Renal cortical epithelial cell (primary cell): Measurements from ENCODE around the gene MST1. TPM values are rescaled to one million over a fixed set of nuclear protein-coding genes. Genes with fewer than 3 reads are reported as not detected.

ENCODE experiments used
- DNase-seq: peaks from one replicate; pipeline ENCODE4 v3.0.0-alpha.2; 2011; ENCODE audit warnings: low read depth
- total RNA-seq: library from RNA; depleted of rRNA; stranded (reverse); fragments of >200 nt; gene quantifications from 2 replicates; pipeline ENCODE4 v1.2.3, GENCODE V29; 2014

Gene MST1
- total RNA-seq, 1 donor from 2014 or later = 11.7 TPM

DNA sequence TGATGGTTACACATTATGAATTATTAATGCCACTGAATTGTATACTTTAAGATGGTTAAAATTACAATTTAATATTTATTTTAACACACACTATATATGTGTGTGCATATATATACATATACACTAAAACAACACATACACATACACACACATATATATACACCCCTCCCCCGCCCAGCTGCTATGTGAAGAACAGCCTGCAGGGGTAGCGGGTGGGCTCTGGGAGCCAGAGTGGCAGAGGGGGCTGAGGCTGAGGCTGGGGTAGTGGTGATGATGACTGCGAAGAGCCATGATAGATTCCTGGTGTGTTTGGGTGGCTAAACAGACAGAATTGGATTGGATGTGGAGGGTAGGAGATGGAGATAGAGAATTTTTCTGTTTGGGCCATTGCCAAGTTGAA lies 54.5 kb downstream of the MST1 start:
- no peak for DNase-seq

Other genes with a start within 250 kb of the MST1 start
- 37.9 and 87.8 TPM in 2 replicates for gene DAG1, start 219.2 kb downstream of the MST1 start, total RNA-seq
- 0.25 TPM in 1 of 2 replicates, not detected in the other for gene BSN, start 135.0 kb downstream of the MST1 start, total RNA-seq
- 233 and 345 TPM in 2 replicates for gene APEH, start 15.1 kb downstream of the MST1 start, total RNA-seq
- gene RNF123, start 83 bp upstream of the MST1 start, total RNA-seq = 11.8 and 36.9 TPM in 2 replicates
- gene AMIGO3, start 30.2 kb upstream of the MST1 start, total RNA-seq = not detected in 2 replicates
- gene GMPPB, start 34.5 kb upstream of the MST1 start, total RNA-seq = 34.8 and 53.7 TPM in 2 replicates
- 31.4 and 78.5 TPM in 2 replicates for gene IP6K1, start 97.1 kb upstream of the MST1 start, total RNA-seq
- gene CDHR4, start 110.4 kb upstream of the MST1 start, total RNA-seq = not detected in 2 replicates
- gene INKA1, start 113.8 kb upstream of the MST1 start, total RNA-seq = 0.15 and 0.17 TPM in 2 replicates
- gene UBA7, start 124.5 kb upstream of the MST1 start, total RNA-seq = 24.8 and 25.1 TPM in 2 replicates
- 1.6 and 2.8 TPM in 2 replicates for gene TRAIP, start 167.1 kb upstream of the MST1 start, total RNA-seq
- under 0.01 TPM in 1 of 2 replicates, not detected in the other for gene CAMKV, start 180.4 kb upstream of the MST1 start, total RNA-seq
- 1.6 and 5.7 TPM in 2 replicates for gene MST1R, start 214.4 kb upstream of the MST1 start, total RNA-seq
- 9.9 and 10.8 TPM in 2 replicates for gene MON1A, start 240.3 kb upstream of the MST1 start, total RNA-seq